SK-N-SH (cell line): ENCODE results near the gene LDHD. TPM values are rescaled to one million over a fixed set of nuclear protein-coding genes. Genes with fewer than 3 reads are reported as not detected.

Experiments
- CTCF ChIA-PET: fragments of 300-600, 350-600 bp; formaldehyde crosslinking; extraction: SDS; loops from one replicate; lab custom pipeline; 2021; lab: Yijun Ruan, JAX
- POLR2A ChIA-PET: fragments of 350-600 bp; sonication (Branson Sonifier 250); formaldehyde crosslinking; extraction: SDS; loops from one replicate; lab custom pipeline; 2020; ENCODE audit warnings: antibody characterized with exemption, inconsistent platforms; lab: Yijun Ruan, JAX
- DNase-seq: peaks from one replicate; pipeline ENCODE4 v3.0.0; 2012
- H2AFZ ChIP-seq: fragments of 200-600 bp; sonication (generic); 2 replicates; pipeline ENCODE4 v1.8.1; 2016; ENCODE audit warnings: antibody characterized with exemption, mild to moderate bottlenecking, low read depth
- H3F3A ChIP-seq: fragments of 200-600 bp; sonication (generic); replicated peaks from 2 replicates; pipeline ENCODE3; 2016; ENCODE audit warnings: antibody characterized with exemption, mild to moderate bottlenecking; ENCODE audit not compliant: insufficient read depth
- H3K27ac ChIP-seq, 2 experiments: fragments of 200-500 bp in 1 of 2; fragments of 200-600 bp in 1 of 2; sonication (Bioruptor generic) in 1 of 2; sonication (generic), shearing (Covaris generic) in 1 of 2; 2 replicates each; pipeline versions ENCODE4 v1.5.1 to v1.6.1; 2014 to 2016; ENCODE audit warnings: low read depth in 2 of 2, inconsistent platforms in 1 of 2, low read length in 1 of 2, mild to moderate bottlenecking in 1 of 2, mixed read lengths in 1 of 2
- H3K27me3 ChIP-seq: fragments of 200-600 bp; sonication (generic), shearing (Covaris generic); 2 replicates; pipeline ENCODE4 v1.6.1; 2016; ENCODE audit warnings: mixed run types; ENCODE audit not compliant: insufficient read depth
- H3K36me3 ChIP-seq, 2 experiments: fragments of 200-500 bp in 1 of 2; fragments of 200-600 bp in 1 of 2; sonication (Bioruptor generic) in 1 of 2; sonication (generic) in 1 of 2; replicated peaks in 1 of 2; 2 replicates each; pipeline versions ENCODE3 to v1.5.1; 2014 to 2016; ENCODE audit warnings: low read length in 1 of 2, mild to moderate bottlenecking in 1 of 2; ENCODE audit not compliant: insufficient read depth in 2 of 2, control insufficient read depth in 1 of 2
- H3K4me1 ChIP-seq, 2 experiments: fragments of 200-500 bp in 1 of 2; fragments of 200-600 bp in 1 of 2; sonication (Bioruptor generic) in 1 of 2; sonication (generic), shearing (Covaris generic) in 1 of 2; 2 replicates each; pipeline versions ENCODE4 v1.5.1 to v1.6.1; 2014 to 2016; ENCODE audit warnings: low read depth in 1 of 2, low read length in 1 of 2, mixed run types in 1 of 2; ENCODE audit not compliant: insufficient read depth in 2 of 2, control insufficient read depth in 1 of 2
- H3K4me2 ChIP-seq: fragments of 200-600 bp; sonication (generic), shearing (Covaris generic); 2 replicates; pipeline ENCODE4 v1.6.1; 2017; ENCODE audit warnings: mixed run types
- H3K4me3 ChIP-seq, 2 experiments: fragments of 200-500 bp in 1 of 2; fragments of 200-600 bp in 1 of 2; sonication (Bioruptor generic) in 1 of 2; sonication (generic), shearing (Covaris generic) in 1 of 2; 2 replicates each; pipeline versions ENCODE4 v1.5.1 to v1.8.1; 2014 to 2016; ENCODE audit warnings: low read depth in 2 of 2, inconsistent platforms in 1 of 2, low read length in 1 of 2, mild to moderate bottlenecking in 1 of 2, mixed read lengths in 1 of 2, moderate library complexity in 1 of 2
- H3K79me2 ChIP-seq: fragments of 200-600 bp; sonication (generic); 2 replicates; pipeline ENCODE4 v1.8.1; 2017; ENCODE audit warnings: mild to moderate bottlenecking; ENCODE audit not compliant: insufficient read depth
- H3K9ac ChIP-seq: fragments of 200-600 bp; sonication (generic); 2 replicates; pipeline ENCODE4 v1.6.1; 2017; ENCODE audit warnings: mixed run types
- H3K9me2 ChIP-seq: fragments of 200-600 bp; sonication (generic); 2 replicates; pipeline ENCODE4 v1.6.1; 2017; ENCODE audit warnings: mixed run types
- H3K9me3 ChIP-seq: fragments of 200-600 bp; sonication (generic); 2 replicates; pipeline ENCODE4 v1.6.1; 2017; ENCODE audit warnings: mixed run types, mild to moderate bottlenecking, moderate library complexity
- H4K20me1 ChIP-seq: fragments of 200-600 bp; sonication (generic); 2 replicates; pipeline ENCODE4 v1.6.1; 2017; ENCODE audit warnings: mild to moderate bottlenecking, mixed run types; ENCODE audit not compliant: insufficient read depth
- CHD2 ChIP-seq: fragments of 150-350 bp; IDR thresholded peaks from 2 replicates; pipeline ENCODE4 v1.6.1; 2018; ENCODE audit warnings: low read length; ENCODE audit not compliant: partially characterized antibody
- EZH2phosphoT487 ChIP-seq: fragments of 200-600 bp; sonication (generic); IDR thresholded peaks from 2 replicates; pipeline ENCODE4 v1.6.1; 2017; ENCODE audit warnings: low read depth, mixed run types, mild to moderate bottlenecking, antibody characterized with exemption, moderate library complexity, borderline replicate concordance
- FOSL2 ChIP-seq: IDR thresholded peaks from 2 replicates; pipeline ENCODE4 v1.4.0; 2012; ENCODE audit warnings: low read depth, mild to moderate bottlenecking, moderate library complexity, borderline replicate concordance
- FOXM1 ChIP-seq: IDR thresholded peaks from 2 replicates; pipeline ENCODE4 v1.4.0; 2012; ENCODE audit warnings: low read depth, mild to moderate bottlenecking
- JUND ChIP-seq: IDR thresholded peaks from 2 replicates; pipeline ENCODE4 v1.4.0; 2012
- MXI1 ChIP-seq: IDR thresholded peaks from 2 replicates; pipeline ENCODE4 v1.6.1; 2012; ENCODE audit warnings: mild to moderate bottlenecking, low read depth, low read length, improper control_type of control experiment
- NFIC ChIP-seq: IDR thresholded peaks from 2 replicates; pipeline ENCODE4 v1.4.0; 2012; ENCODE audit warnings: borderline replicate concordance
- NRF1 ChIP-seq: IDR thresholded peaks from 2 replicates; pipeline ENCODE4 v1.6.1; 2012; ENCODE audit warnings: low read depth, mild to moderate bottlenecking, low read length
- RAD21 ChIP-seq: IDR thresholded peaks from 2 replicates; pipeline ENCODE4 v1.6.1; 2012; ENCODE audit warnings: mild to moderate bottlenecking, low read length
- RFX5 ChIP-seq: IDR thresholded peaks from 2 replicates; pipeline ENCODE4 v1.6.1; 2012; ENCODE audit warnings: mild to moderate bottlenecking, improper control_type of control experiment, low read length
- RXRA ChIP-seq: IDR thresholded peaks from 2 replicates; pipeline ENCODE4 v1.4.0; 2012; ENCODE audit warnings: low read depth, mild to moderate bottlenecking, borderline replicate concordance
- SIN3A ChIP-seq: IDR thresholded peaks from 2 replicates; pipeline ENCODE4 v1.6.1; 2012; ENCODE audit warnings: low read depth, mild to moderate bottlenecking, low read length, moderate library complexity, borderline replicate concordance
- TAF1 ChIP-seq: IDR thresholded peaks from 2 replicates; pipeline ENCODE4 v1.6.1; 2012; ENCODE audit warnings: low read depth, mild to moderate bottlenecking, low read length, moderate library complexity, borderline replicate concordance
- TEAD4 ChIP-seq: IDR thresholded peaks from 2 replicates; pipeline ENCODE4 v1.4.0; 2012; ENCODE audit warnings: mild to moderate bottlenecking, borderline replicate concordance; ENCODE audit not compliant: insufficient read depth
- YY1 ChIP-seq: IDR thresholded peaks from 2 replicates; pipeline ENCODE4 v1.4.0; 2012; ENCODE audit warnings: low read depth, mild to moderate bottlenecking
- WGBS: methylation state at CpG from one replicate; pipeline ENCODE4 v1.1.6; 2017; ENCODE audit warnings: low lambda C conversion rate; 5-methylcytosine and 5-hydroxymethylcytosine counted together
- polyA plus RNA-seq, 3 experiments: library from polyadenylated mRNA; depleted of rRNA; stranded (reverse); fragments of >200 nt; gene quantifications; 2 replicates each; pipeline ENCODE4 v1.2.3, GENCODE V29; 2012
- TF ChIP-seq, protein P1 (sequence below): IDR thresholded peaks from 2 replicates; pipeline ENCODE4 v1.4.0; 2012; ENCODE audit warnings: low read depth, borderline replicate concordance
- TF ChIP-seq, protein P2 (sequence below): fragments of 150-350 bp; IDR thresholded peaks from 2 replicates; pipeline ENCODE4 v1.6.1; 2017; ENCODE audit warnings: antibody characterized with exemption, low read length, low read depth, borderline replicate concordance
- TF ChIP-seq, protein P3 (sequence below): fragments of 150-350 bp; IDR thresholded peaks from 2 replicates; pipeline ENCODE4 v1.6.1; 2016; ENCODE audit warnings: mild to moderate bottlenecking, low read depth, low read length

Gene LDHD
- polyA plus RNA-seq, 1 of the 3 experiments (the other 2 are of a cell fraction): 0.53 TPM

DNA sequence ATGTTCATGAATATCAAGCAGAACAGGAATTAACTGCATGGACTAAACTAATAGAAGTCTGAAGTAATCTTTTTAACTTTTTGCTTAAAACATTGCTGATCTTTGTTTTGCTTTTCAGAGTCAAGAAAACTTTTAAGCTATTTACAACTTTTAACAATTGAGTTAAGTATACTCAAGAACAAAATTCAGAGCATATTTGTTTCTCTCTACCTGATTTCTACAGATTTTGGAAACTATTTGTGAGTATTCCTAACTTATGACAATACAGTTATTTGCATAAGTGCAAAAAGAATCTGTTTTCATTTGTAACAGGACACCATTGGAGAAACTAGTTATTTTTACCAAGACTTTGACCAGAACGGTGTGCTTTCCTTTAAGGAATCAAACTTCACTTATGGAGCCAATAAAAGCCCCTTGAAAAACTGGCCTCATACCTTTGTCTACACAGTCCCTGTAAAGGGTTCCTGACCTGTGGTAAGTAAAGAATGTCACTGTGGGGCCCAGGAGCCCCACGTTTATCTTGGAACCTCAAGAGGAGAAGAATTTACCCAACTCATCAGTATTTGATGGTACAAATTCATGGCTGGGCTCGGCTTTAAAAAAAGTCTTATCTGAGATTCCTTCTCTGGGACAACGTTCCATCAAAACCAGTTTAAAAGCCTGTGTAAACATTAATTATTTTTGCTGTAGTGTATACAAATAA, 11.3 kb upstream of the LDHD start:
- H3K27me3 ChIP-seq: no peaks in the 10 kb centered on the region; the same call in 1 of the 2 replicates
- no peak overlapping the region for H3K4me2 ChIP-seq
- no peaks in the 10 kb centered on the region for H3K36me3 ChIP-seq
- no peaks in the 10 kb centered on the region for H3K79me2 ChIP-seq
- CTCF ChIA-PET: interaction anchor here (2.0 kb wide), 1 partner anchor 17 kb away, joined by 6 read pairs; no protein-coding TSS in a partner anchor
- no peak overlapping the region for H2AFZ ChIP-seq
- no peak for DNase-seq
- no peaks in the 10 kb centered on the region for H4K20me1 ChIP-seq
- POLR2A ChIA-PET: no interaction called here
- no peaks in the 10 kb centered on the region for H3K4me1 ChIP-seq
- H3K9ac ChIP-seq: no peak overlapping the region
- H3K4me3 ChIP-seq: no peak overlapping the region
- H3F3A ChIP-seq: no peaks in the 10 kb centered on the region
- TF ChIP-seq FOSL2 (no peak), EZH2phosphoT487 (no peak), NFIC (no peak), TAF1 (no peak), MXI1 (no peak), RAD21 (no peak), RFX5 (no peak), SIN3A (no peak), TEAD4 (no peak), RXRA (no peak), FOXM1 (no peak)
- TF ChIP-seq, protein P1, sequence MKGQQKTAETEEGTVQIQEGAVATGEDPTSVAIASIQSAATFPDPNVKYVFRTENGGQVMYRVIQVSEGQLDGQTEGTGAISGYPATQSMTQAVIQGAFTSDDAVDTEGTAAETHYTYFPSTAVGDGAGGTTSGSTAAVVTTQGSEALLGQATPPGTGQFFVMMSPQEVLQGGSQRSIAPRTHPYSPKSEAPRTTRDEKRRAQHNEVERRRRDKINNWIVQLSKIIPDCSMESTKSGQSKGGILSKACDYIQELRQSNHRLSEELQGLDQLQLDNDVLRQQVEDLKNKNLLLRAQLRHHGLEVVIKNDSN: no peak
- TF ChIP-seq, protein P2, sequence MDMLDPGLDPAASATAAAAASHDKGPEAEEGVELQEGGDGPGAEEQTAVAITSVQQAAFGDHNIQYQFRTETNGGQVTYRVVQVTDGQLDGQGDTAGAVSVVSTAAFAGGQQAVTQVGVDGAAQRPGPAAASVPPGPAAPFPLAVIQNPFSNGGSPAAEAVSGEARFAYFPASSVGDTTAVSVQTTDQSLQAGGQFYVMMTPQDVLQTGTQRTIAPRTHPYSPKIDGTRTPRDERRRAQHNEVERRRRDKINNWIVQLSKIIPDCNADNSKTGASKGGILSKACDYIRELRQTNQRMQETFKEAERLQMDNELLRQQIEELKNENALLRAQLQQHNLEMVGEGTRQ: no peak
- no peaks in the 10 kb centered on the region for H3K9me3 ChIP-seq
- WGBS: 30% methylated on average over 4 of the region's 4 CpGs
- no peaks in the 10 kb centered on the region for H3K9me2 ChIP-seq
- H3K27ac ChIP-seq: no peak overlapping the region

DNA sequence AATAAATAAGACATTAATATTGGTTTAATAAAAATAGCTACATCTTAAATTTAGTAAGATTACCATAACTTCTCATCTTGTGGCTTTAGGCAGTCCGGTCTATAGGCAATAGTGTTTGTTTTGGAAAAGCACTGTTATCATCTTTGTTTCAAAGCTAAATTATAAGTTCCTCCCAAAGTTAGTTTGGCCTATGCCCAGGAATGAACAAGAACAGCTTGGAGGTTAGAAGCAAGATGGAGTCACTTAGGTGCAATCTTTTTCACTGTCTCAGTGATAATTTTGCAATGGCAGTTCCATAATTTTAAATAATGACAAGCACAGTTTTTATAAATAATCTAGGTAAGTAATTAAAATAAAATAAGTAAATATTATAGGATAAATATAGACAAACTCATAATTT, 6.0 kb upstream of the LDHD start:
- TF ChIP-seq NFIC: no peak
- no peak for TF ChIP-seq NRF1
- TF ChIP-seq, protein P3, sequence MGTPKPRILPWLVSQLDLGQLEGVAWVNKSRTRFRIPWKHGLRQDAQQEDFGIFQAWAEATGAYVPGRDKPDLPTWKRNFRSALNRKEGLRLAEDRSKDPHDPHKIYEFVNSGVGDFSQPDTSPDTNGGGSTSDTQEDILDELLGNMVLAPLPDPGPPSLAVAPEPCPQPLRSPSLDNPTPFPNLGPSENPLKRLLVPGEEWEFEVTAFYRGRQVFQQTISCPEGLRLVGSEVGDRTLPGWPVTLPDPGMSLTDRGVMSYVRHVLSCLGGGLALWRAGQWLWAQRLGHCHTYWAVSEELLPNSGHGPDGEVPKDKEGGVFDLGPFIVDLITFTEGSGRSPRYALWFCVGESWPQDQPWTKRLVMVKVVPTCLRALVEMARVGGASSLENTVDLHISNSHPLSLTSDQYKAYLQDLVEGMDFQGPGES: no peak
- TF ChIP-seq JUND: no peak
- no peak for TF ChIP-seq FOXM1
- no peak for TF ChIP-seq RXRA
- TF ChIP-seq CHD2: no peak
- TF ChIP-seq TEAD4: no peak
- no peak for TF ChIP-seq YY1
- TF ChIP-seq, all 33 proteins: peak for 0
- Histone ChIP-seq H3K4me1 (no peaks in the 10 kb centered on the region), H3K9me2 (no peaks in the 10 kb centered on the region), H2AFZ (no peak overlapping the region), H3K27ac (no peak overlapping the region), H3K79me2 (no peaks in the 10 kb centered on the region), H3K4me3 (no peak overlapping the region), H3F3A (no peaks in the 10 kb centered on the region), H4K20me1 (no peaks in the 10 kb centered on the region), H3K27me3 (no peaks in the 10 kb centered on the region), H3K36me3 (no peaks in the 10 kb centered on the region), H3K9ac (no peak overlapping the region), H3K4me2 (no peak overlapping the region), H3K9me3 (0 out of 2 replicates have a peak, but pooled peaks cover 8% of the 10 kb centered on the region)
- CTCF ChIA-PET: interaction anchor here (1.0 to 2.4 kb wide), 3 partner anchors 11 to 310 kb away, joined by 3 to 11 read pairs (median 9); partner anchors contain the start of gene ZNRF1
- POLR2A ChIA-PET: no interaction called here
- no peak for DNase-seq
- 57% methylated on average over 1 of the region's 1 CpG for WGBS
